Effector CD4-positive, alpha-beta T cell (primary cell): Measurements from ENCODE around the gene C22orf39.

Experiments
- DNase-seq: peaks from one replicate; pipeline ENCODE4 v3.0.0-alpha.2; 2020

Gene C22orf39

GRCh38 chr22:19397734-19398104, 49.8 kb downstream of the C22orf39 start:
- DNase-seq: no peak

- no peak for DNase-seq
Measured at GRCh38 chr22:19396934-19397733, 50.4 kb downstream of the C22orf39 start.

GRCh38 chr22:19396561-19396933, 51.0 kb downstream of the C22orf39 start:
- no peak for DNase-seq

GRCh38 chr22:19395276-19395675, 52.2 kb downstream of the C22orf39 start:
- no peak for DNase-seq

GRCh38 chr22:19394274-19395050, 53.0 kb downstream of the C22orf39 start:
- DNase-seq: no peak

GRCh38 chr22:19393704-19394103, 53.8 kb downstream of the C22orf39 start:
- DNase-seq: no peak
